OCI-LY3 (cell line): ENCODE results near the gene ASPHD1.

Source experiments
- CTCF ChIP-seq: fragments of 200-600, 300-600 bp; sonication (generic); IDR thresholded peaks from 2 replicates; pipeline ENCODE4 v1.5.1; 2014; ENCODE audit warnings: antibody characterized with exemption, low read length, low read depth
- EZH2phosphoT487 ChIP-seq: fragments of 200-600 bp; shearing (Covaris generic); IDR thresholded peaks from 2 replicates; pipeline ENCODE4 v1.6.1; 2018; ENCODE audit warnings: antibody characterized with exemption, mixed run types, low read depth

- TF ChIP-seq CTCF: no peak
- no peak for TF ChIP-seq EZH2phosphoT487
Observed at GRCh38 chr16:29881050-29881449, 19.2 kb upstream of the ASPHD1 start.
